Common myeloid progenitor, CD34-positive (primary cell): ENCODE data around the gene ZSCAN25.

Experiments used
- CTCF ChIA-PET: fragments of 350-600 bp; sonication (Branson Sonifier 250); formaldehyde crosslinking; loops from one replicate; lab custom pipeline; 2021; ENCODE audit warnings: antibody characterized with exemption; lab: Charles Lee
- POLR2A ChIA-PET: fragments of 350-600 bp; sonication (Branson Sonifier 250); formaldehyde crosslinking; loops from one replicate; lab custom pipeline; 2021; ENCODE audit warnings: antibody characterized with exemption; lab: Charles Lee
- DNase-seq, 3 donors: peaks; one replicate each; pipeline versions ENCODE4 v3.0.0 to v3.0.0-alpha.2; 2013
- H3K27ac ChIP-seq, 2 experiments: 1 replicate in 1 of 2; 2 replicates in 1 of 2; pipeline ENCODE4 v1.7.0; 2013; ENCODE audit warnings: inconsistent platforms in 2 of 2, low read length in 2 of 2, mild to moderate bottlenecking in 2 of 2, low read depth in 1 of 2, moderate library complexity in 1 of 2; ENCODE audit not compliant: severe bottlenecking in 2 of 2, insufficient read depth in 1 of 2, poor library complexity in 1 of 2
- H3K27me3 ChIP-seq, 5 experiments: replicated peaks in 2 of 5; 1 replicate in 3 of 5; 2 replicates in 2 of 5; pipeline versions ENCODE4 v1.6.1 to v1.7.0; 2013; ENCODE audit warnings: low read length in 4 of 5, mild to moderate bottlenecking in 2 of 5, moderate library complexity in 2 of 5, inconsistent platforms in 1 of 5; ENCODE audit not compliant: insufficient read depth in 5 of 5, control insufficient read depth in 4 of 5
- H3K36me3 ChIP-seq, 4 experiments: 1 replicate in 2 of 4; 2 replicates in 2 of 4; pipeline versions ENCODE4 v1.6.1 to v1.7.0; 2013; ENCODE audit warnings: low read length in 3 of 4, control low read depth in 1 of 4, mild to moderate bottlenecking in 1 of 4; ENCODE audit not compliant: control insufficient read depth in 4 of 4, insufficient read depth in 4 of 4
- H3K4me1 ChIP-seq, 4 experiments: 1 replicate in 3 of 4; 2 replicates in 1 of 4; pipeline versions ENCODE4 v1.6.1 to v1.7.1; 2013; ENCODE audit warnings: low read length in 3 of 4, mild to moderate bottlenecking in 3 of 4, control low read depth in 1 of 4, inconsistent platforms in 1 of 4, moderate library complexity in 1 of 4; ENCODE audit not compliant: control insufficient read depth in 4 of 4, insufficient read depth in 4 of 4; ENCODE audit errors: control extremely low read depth in 1 of 4
- H3K4me3 ChIP-seq, 7 experiments: 1 replicate in 4 of 7; 2 replicates in 3 of 7; pipeline versions ENCODE4 v1.5.1 to v1.7.0; 2013; ENCODE audit warnings: mild to moderate bottlenecking in 7 of 7, low read length in 6 of 7, moderate library complexity in 6 of 7, inconsistent platforms in 2 of 7, low read depth in 2 of 7, control low read depth in 1 of 7; ENCODE audit not compliant: insufficient read depth in 4 of 7, control insufficient read depth in 1 of 7; ENCODE audit errors: extremely low read depth in 1 of 7
- H3K9me3 ChIP-seq, 5 experiments: 1 replicate in 4 of 5; 2 replicates in 1 of 5; pipeline versions ENCODE4 v1.6.1 to v1.7.1; 2013; ENCODE audit warnings: low read length in 4 of 5, mild to moderate bottlenecking in 2 of 5, inconsistent platforms in 1 of 5, low read depth in 1 of 5, moderate library complexity in 1 of 5; ENCODE audit not compliant: control insufficient read depth in 4 of 5, insufficient read depth in 2 of 5; ENCODE audit errors: control extremely low read depth in 1 of 5
- WGBS: methylation state at CpG from one replicate; pipeline ENCODE4 v1.1.5; 2013; ENCODE audit not compliant: insufficient coverage; 5-methylcytosine and 5-hydroxymethylcytosine counted together

Gene ZSCAN25

GRCh38 chr7:99623702-99624447, 7.1 kb downstream of the ZSCAN25 start:
- DNase-seq = no peak
- POLR2A ChIA-PET = no interaction called here
- Histone ChIP-seq H3K27ac (peak overlapping the region in 1 of 2 experiments; percentile 10), H3K36me3 (peaks cover 25 to 95% (median 75%) of the 10 kb centered on the region in 4 experiments), H3K4me1 (no peaks in the 10 kb centered on the region), H3K27me3 (no peaks in the 10 kb centered on the region), H3K9me3 (no peaks in the 10 kb centered on the region), H3K4me3 (no peak overlapping the region)
- 94% methylated on average over 9 of the region's 9 CpGs for WGBS
- CTCF ChIA-PET = no interaction called here

- DNase-seq = peak in 2 of 3 donors; percentile 17 to 33
- Histone ChIP-seq H3K27me3 (no peaks in the 10 kb centered on the region), H3K9me3 (no peaks in the 10 kb centered on the region), H3K27ac (peak overlapping the region in 1 of 2 experiments; percentile 17), H3K4me3 (no peak overlapping the region), H3K4me1 (no peaks in the 10 kb centered on the region), H3K36me3 (peaks cover 22 to 95% (median 76%) of the 10 kb centered on the region in 4 experiments)
- ChIA-PET POLR2A (interaction anchor here (0.6 kb wide), 1 partner anchor 12 kb away, joined by 3 read pairs; no protein-coding TSS in a partner anchor), CTCF (no interaction called here)
- WGBS = 90% methylated on average over 15 of the region's 16 CpGs
These were observed 7.7 kb downstream of the ZSCAN25 start for GRCh38 chr7:99624484-99624883.

- POLR2A ChIA-PET = no interaction called here
- Histone ChIP-seq H3K4me1 (no peaks in the 10 kb centered on the region), H3K27ac (no peak overlapping the region), H3K9me3 (no peaks in the 10 kb centered on the region), H3K4me3 (no peak overlapping the region), H3K36me3 (peaks cover 26 to 95% (median 75%) of the 10 kb centered on the region in 4 experiments), H3K27me3 (no peaks in the 10 kb centered on the region)
- CTCF ChIA-PET = no interaction called here
- no peak for DNase-seq
- 100% methylated on average over 5 of the region's 5 CpGs for WGBS
These were observed 8.6 kb downstream of the ZSCAN25 start for GRCh38 chr7:99625321-99625720.

GRCh38 chr7:99625961-99626360, 9.2 kb downstream of the ZSCAN25 start:
- no peaks in the 10 kb centered on the region for H3K9me3 ChIP-seq
- no peaks in the 10 kb centered on the region for H3K27me3 ChIP-seq
- WGBS = 97% methylated on average over 4 of the region's 4 CpGs
- H3K36me3 ChIP-seq = peaks cover 26 to 93% (median 74%) of the 10 kb centered on the region in 4 experiments
- no peak overlapping the region for H3K27ac ChIP-seq
- ChIA-PET CTCF (no interaction called here), POLR2A (no interaction called here)
- no peak for DNase-seq
- no peak overlapping the region for H3K4me3 ChIP-seq
- no peaks in the 10 kb centered on the region for H3K4me1 ChIP-seq

- no peak for DNase-seq
- POLR2A ChIA-PET = no interaction called here
- no peak overlapping the region for H3K27ac ChIP-seq
- no peaks in the 10 kb centered on the region for H3K9me3 ChIP-seq
- no peaks in the 10 kb centered on the region for H3K27me3 ChIP-seq
- peaks cover 26 to 93% (median 70%) of the 10 kb centered on the region in 4 experiments for H3K36me3 ChIP-seq
- H3K4me3 ChIP-seq = no peak overlapping the region
- 100% methylated on average over 1 of the region's 1 CpG for WGBS
- H3K4me1 ChIP-seq = no peaks in the 10 kb centered on the region
- CTCF ChIA-PET = no interaction called here
These were observed 9.9 kb downstream of the ZSCAN25 start for GRCh38 chr7:99626661-99627060.

GRCh38 chr7:99627513-99627912, 10.8 kb downstream of the ZSCAN25 start:
- Histone ChIP-seq H3K27ac (no peak overlapping the region), H3K9me3 (no peaks in the 10 kb centered on the region), H3K4me1 (no peaks in the 10 kb centered on the region), H3K36me3 (peaks cover 23 to 91% (median 68%) of the 10 kb centered on the region in 4 experiments), H3K27me3 (no peaks in the 10 kb centered on the region), H3K4me3 (no peak overlapping the region)
- ChIA-PET CTCF (no interaction called here), POLR2A (no interaction called here)
- no CpG with 5 or more reads among the region's 11 CpGs for WGBS
- DNase-seq = no peak
